Psoas muscle (tissue), 8 donors: ENCODE measurements around the gene TMEM59L. TPM values are rescaled to one million over a fixed set of nuclear protein-coding genes. Genes with fewer than 3 reads are reported as not detected.
A peak's percentile ranks its signal among the peaks of the same experiment; 100 is the strongest.

Experiments used
- ATAC-seq, 4 donors: fragments of 200-7000 bp; cut with Tn5 transposase; one replicate each; pipeline ENCODE4 v1.9.1; 2020; ENCODE audit warnings: moderate library complexity in 3 of 4, mild to moderate bottlenecking in 2 of 4
- DNase-seq, 2 donors: peaks; one replicate each; pipeline ENCODE4 v3.0.0-alpha.2; 2020
- H3K27ac ChIP-seq: fragments of 200-600 bp; one replicate; pipeline ENCODE4 v1.8.0; 2022
- H3K27me3 ChIP-seq, 3 donors: fragments of 200-600 bp in 1 of 3; one replicate each; pipeline versions ENCODE4 v1.6.1 to v1.8.0; 2013 to 2022; ENCODE audit warnings: low read length in 2 of 3, mild to moderate bottlenecking in 2 of 3, moderate library complexity in 1 of 3; ENCODE audit not compliant: insufficient read depth in 3 of 3
- H3K36me3 ChIP-seq, 2 donors: fragments of 200-600 bp in 1 of 2; one replicate each; pipeline versions ENCODE4 v1.6.1 to v1.8.0; 2013 to 2022; ENCODE audit warnings: low read depth in 1 of 2, mild to moderate bottlenecking in 1 of 2, moderate library complexity in 1 of 2; ENCODE audit not compliant: insufficient read depth in 1 of 2
- H3K4me1 ChIP-seq: fragments of 200-600 bp; one replicate; pipeline ENCODE4 v1.8.0; 2022
- H3K4me3 ChIP-seq: fragments of 200-600 bp; one replicate; pipeline ENCODE4 v1.8.0; 2022; ENCODE audit warnings: mild to moderate bottlenecking
- H3K9me3 ChIP-seq: fragments of 200-600 bp; one replicate; pipeline ENCODE4 v1.8.0; 2022
- CTCF ChIP-seq: fragments of 200-600 bp; IDR thresholded peaks from one replicate; pipeline ENCODE4 v1.8.0; 2022; ENCODE audit warnings: antibody characterized with exemption
- WGBS, 3 donors: extraction: QIAGEN DNeasy Blood & Tissue Kit; methylation state at CpG; one replicate each; pipeline versions ENCODE4 v1.1.6 to v1.1.7; 2013; 5-methylcytosine and 5-hydroxymethylcytosine counted together
- intact Hi-C, 2 donors: fragments of 100-400 bp; cut with DNase I; formaldehyde crosslinking; loops; one replicate each; pipeline versions ENCODE4 v1.11.0 to v1.14.2; 2022
- polyA plus RNA-seq, 3 donors: library from polyadenylated mRNA; stranded (reverse); fragments of 200-250 nt; gene quantifications; one replicate each; pipeline ENCODE4 v1.2.3, GENCODE V29; 2013
- total RNA-seq, 4 donors: library from RNA; stranded (reverse); fragmentation: NEBNext Ultra II Directional in 2 of 4; extraction: Animal tissue kit (Norgen Biotek cat#: 25700) in 2 of 4; gene quantifications; one replicate each; pipeline versions ENCODE4 v1.2.1 to v1.2.4, GENCODE V29; 2021 to 2023
- donor health status: healthy with polysubstance abuse.
- donor health status: DM: no; HTN: no; CAD: no; lungs with moderate emphysema.
- donor health status: Bipolar disorder and iron deficiency.
- donor health status: healthy.
- donor health status: DM: yes; HTN: yes; CAD: no.
- donor health status: DM: no; HTN: no; CAD: no.
- donor health status: DM: no; HTN: no; CAD: no.
- donor health status: DM: yes; HTN: yes; CAD: no.

TMEM59L gene
- total and polyA plus RNA-seq, 7 donors, result 0.79 to 4.8 (median 2.5) TPM

- Histone ChIP-seq H3K27me3 (no peaks in the 10 kb centered on the region), H3K9me3 (no peaks in the 10 kb centered on the region), H3K4me3 (no peak overlapping the region), H3K27ac (no peak overlapping the region), H3K36me3 (no peaks in the 10 kb centered on the region), H3K4me1 (no peaks in the 10 kb centered on the region)
- TF ChIP-seq CTCF, result no peak
- ATAC-seq (peak in 3 of 4 donors; percentile 76 to 86 (median 85)), DNase-seq (peak; percentile 59 to 88)
- intact Hi-C loops, result no loop called here
- WGBS, 3 donors, result 46 to 63% (median 59%) methylated on average over 15 of the region's 15 CpGs
These were observed 16.8 kb downstream of the TMEM59L start for GRCh38 chr19:18629166-18630088.

GRCh38 chr19:18633321-18633720, 20.7 kb downstream of the TMEM59L start:
- Histone ChIP-seq H3K9me3 (no peaks in the 10 kb centered on the region), H3K4me3 (no peak overlapping the region), H3K36me3 (no peaks in the 10 kb centered on the region), H3K4me1 (peaks cover 9% of the 10 kb centered on the region), H3K27me3 (no peaks in the 10 kb centered on the region), H3K27ac (no peak overlapping the region)
- WGBS, 3 donors, result 42 to 50% (median 48%) methylated on average over 7 to 8 of the region's 8 CpGs
- TF ChIP-seq CTCF, result no peak
- no peak for DNase-seq
- intact Hi-C loops, result no loop called here
- ATAC-seq, result no peak

- ATAC-seq, result no peak
- 59 to 66% (median 63%) methylated on average over 12 of the region's 12 CpGs for WGBS, 3 donors
These were observed 22.1 kb downstream of the TMEM59L start for GRCh38 chr19:18634612-18635297.

GRCh38 chr19:18635831-18636182, 23.1 kb downstream of the TMEM59L start:
- Histone ChIP-seq H3K36me3 (no peaks in the 10 kb centered on the region), H3K4me1 (peaks cover 9% of the 10 kb centered on the region), H3K4me3 (peak overlapping the region; percentile 88), H3K9me3 (no peaks in the 10 kb centered on the region), H3K27ac (no peak overlapping the region), H3K27me3 (no peaks in the 10 kb centered on the region)
- 20 to 30% (median 22%) methylated on average over 3 to 6 of the region's 6 CpGs for WGBS, 3 donors
- no peak for TF ChIP-seq CTCF
- ATAC-seq, result no peak
- no peak for DNase-seq
- intact Hi-C loops, result no loop called here

More at GRCh38 chr19:18634612-18635297, 22.1 kb downstream of the TMEM59L start:
- no peaks in the 10 kb centered on the region for H3K36me3 ChIP-seq
- H3K27ac ChIP-seq, result no peak overlapping the region
- H3K4me1 ChIP-seq, result peaks cover 9% of the 10 kb centered on the region
- intact Hi-C loops, result no loop called here
- no peak for TF ChIP-seq CTCF
- H3K4me3 ChIP-seq, result no peak overlapping the region
- no peak for DNase-seq
- no peaks in the 10 kb centered on the region for H3K9me3 ChIP-seq
- no peaks in the 10 kb centered on the region for H3K27me3 ChIP-seq
